Measurements from ENCODE around the gene ROPN1L. TPM values are rescaled to one million over a fixed set of nuclear protein-coding genes. Genes with fewer than 3 reads are reported as not detected.

ROPN1L gene
- total and polyA plus RNA-seq, 2 of the 8 experiments (the other 6 are each of a cell fraction or from before 2014, with no cell fraction given): 0.24 to 0.73 TPM

DNA sequence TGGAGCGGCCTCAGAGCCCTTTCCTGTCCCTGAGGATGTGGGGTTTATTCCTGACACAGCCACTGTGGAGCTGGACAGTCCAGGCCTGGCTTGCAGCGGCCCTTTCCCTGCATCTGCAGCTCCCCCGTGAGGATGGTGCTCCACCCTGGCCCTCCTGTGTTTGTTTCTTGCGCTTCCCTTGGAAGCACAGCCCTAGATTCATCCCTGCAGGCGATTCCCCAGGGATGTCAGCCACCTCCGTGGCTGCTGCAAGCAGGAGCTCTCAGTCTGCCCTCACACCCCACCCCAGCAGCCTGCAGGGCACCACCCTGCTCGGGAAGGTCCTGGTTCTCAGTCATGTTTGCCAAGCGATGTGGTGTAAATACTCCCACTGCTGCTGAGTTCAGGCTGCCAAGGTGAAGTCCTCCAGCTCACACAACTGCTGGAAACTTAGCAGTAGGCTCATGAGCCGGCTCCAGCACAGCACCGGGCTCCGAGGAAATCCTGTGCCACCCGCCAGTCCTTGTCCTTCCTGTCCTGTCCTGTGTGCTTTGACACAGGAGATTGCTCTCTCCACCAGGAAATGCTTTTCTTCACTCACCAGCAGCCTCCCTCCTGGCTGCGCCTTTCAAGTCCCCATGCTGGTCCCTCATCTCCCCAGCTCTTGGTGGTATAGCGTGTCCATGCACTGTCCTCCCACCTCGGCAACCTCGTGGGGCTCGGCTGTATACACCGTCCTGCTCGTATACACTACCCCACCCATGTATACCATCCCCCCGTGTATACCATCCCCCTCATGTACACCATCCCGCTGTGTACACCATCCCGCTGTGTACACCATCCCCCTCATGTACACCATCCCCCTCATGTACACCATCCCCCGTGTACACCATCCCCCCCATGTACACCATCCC, 16.2 kb downstream of the ROPN1L start (continued):
- TF ChIP-seq KDM1A (IDR thresholded peaks at IDR 0.05; ENCODE audit: borderline replicate concordance, low read length): 0 out of 2 replicates have a peak, but pooled peaks have one; percentile 16

All from H1 (cell line).